H7 (cell line): ENCODE data around the gene LEMD3. TPM values are rescaled to one million over a fixed set of nuclear protein-coding genes. Genes with fewer than 3 reads are reported as not detected.

Source experiments
- DNase-seq: peaks from one replicate; pipeline ENCODE4 v3.0.0; 2012
- H3K27me3 ChIP-seq: 2 replicates; pipeline ENCODE4 v1.6.0; 2011; ENCODE audit warnings: mild to moderate bottlenecking, low read length; ENCODE audit not compliant: control insufficient read depth, insufficient read depth
- H3K36me3 ChIP-seq: replicated peaks from 2 replicates; pipeline ENCODE4 v1.5.1; 2011; ENCODE audit warnings: low read length; ENCODE audit not compliant: control insufficient read depth, insufficient read depth
- H3K4me3 ChIP-seq: 2 replicates; pipeline ENCODE4 v1.5.1; 2011; ENCODE audit warnings: low read depth, mild to moderate bottlenecking, control low read depth, low read length, moderate library complexity; ENCODE audit not compliant: insufficient read depth
- total RNA-seq: library from RNA; depleted of rRNA; stranded (reverse); fragments of >200 nt; shearing (Covaris generic); gene quantifications from 2 replicates; pipeline ENCODE4 v1.2.3, GENCODE V29; 2014

LEMD3 gene
- total RNA-seq, 1 experiment from 2014 or later, result 20.5 TPM

DNA sequence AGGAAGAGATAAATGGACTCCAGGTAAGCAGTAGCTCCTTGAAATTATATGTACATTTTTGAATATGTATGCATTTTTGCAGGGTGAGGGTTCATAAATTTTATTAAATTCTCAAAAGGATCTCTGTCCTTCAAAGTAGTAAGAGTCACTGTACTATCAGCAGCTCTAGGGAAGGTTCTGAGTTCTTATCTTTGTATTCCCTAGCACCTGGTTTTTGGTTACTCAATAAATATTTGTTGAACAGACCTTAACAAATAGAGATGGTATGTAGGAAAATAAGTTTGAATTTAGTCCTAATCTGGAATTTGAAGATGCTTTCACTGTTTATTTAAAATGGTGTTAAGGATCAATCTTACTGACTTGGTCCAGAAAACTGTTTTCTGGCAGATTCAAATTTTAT is 18.3 kb downstream of the LEMD3 start:
- no peaks in the 10 kb centered on the region for H3K36me3 ChIP-seq
- no peak for DNase-seq
- no peak overlapping the region for H3K4me3 ChIP-seq
- no peaks in the 10 kb centered on the region for H3K27me3 ChIP-seq

DNA sequence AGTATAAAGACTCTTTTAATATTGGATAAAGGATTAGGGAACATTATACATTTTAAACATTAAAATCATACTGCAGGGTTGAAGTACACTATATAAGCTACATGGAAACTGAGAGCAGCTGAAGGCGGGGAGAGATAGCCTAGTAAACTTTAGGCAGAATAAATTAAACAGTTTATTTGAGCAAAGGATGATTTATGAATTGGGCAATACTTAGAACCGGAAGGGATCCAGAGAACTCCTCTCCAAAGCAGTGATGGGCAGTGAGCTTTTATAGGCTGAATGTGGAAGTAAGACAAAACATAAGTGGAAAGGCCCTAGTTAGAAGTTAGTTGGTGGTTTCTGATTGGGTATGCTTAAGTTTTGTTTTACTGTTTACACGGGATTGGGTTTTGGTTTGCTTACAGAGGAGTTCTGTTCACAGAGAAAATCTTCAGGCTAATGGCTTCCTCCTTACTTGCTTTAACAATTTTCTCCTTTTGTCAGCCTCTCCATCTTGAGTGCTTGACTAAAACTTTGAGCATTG is 18.9 kb downstream of the LEMD3 start:
- H3K4me3 ChIP-seq, result no peak overlapping the region
- DNase-seq, result no peak
- no peaks in the 10 kb centered on the region for H3K36me3 ChIP-seq
- no peaks in the 10 kb centered on the region for H3K27me3 ChIP-seq

DNA sequence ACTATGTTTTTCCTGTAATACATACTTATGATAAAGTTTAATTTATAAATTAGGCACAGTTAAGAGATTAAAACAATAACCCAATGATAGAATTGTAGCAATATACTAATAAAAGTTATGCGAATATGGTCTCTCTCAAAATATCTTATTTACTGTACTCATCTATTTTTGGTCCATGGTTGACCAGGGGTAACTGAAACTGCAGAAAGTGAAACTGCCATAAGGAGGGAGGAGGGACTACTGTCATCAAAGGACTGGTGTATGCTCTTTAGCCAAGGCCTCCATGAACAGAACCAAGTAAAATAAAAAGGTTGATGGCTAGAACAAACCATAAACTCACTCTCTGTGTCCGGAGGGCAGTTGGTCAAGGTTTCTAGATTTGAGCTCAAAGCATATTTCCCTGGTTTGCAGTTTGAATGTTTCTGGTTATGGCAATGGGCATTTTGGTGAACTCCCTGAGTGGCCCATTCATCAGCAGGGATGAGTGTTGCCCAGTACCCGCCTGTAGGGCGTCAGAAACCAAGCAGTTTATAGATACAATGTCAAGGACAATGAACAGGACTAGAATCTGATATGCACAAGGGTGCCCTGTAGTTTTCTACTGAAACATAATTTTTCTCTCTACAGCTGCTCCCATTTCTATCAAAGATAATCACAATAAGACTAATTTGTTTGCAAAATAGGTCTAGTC is 19.8 kb downstream of the LEMD3 start:
- H3K27me3 ChIP-seq, result no peaks in the 10 kb centered on the region
- DNase-seq, result no peak
- no peaks in the 10 kb centered on the region for H3K36me3 ChIP-seq
- no peak overlapping the region for H3K4me3 ChIP-seq

DNA sequence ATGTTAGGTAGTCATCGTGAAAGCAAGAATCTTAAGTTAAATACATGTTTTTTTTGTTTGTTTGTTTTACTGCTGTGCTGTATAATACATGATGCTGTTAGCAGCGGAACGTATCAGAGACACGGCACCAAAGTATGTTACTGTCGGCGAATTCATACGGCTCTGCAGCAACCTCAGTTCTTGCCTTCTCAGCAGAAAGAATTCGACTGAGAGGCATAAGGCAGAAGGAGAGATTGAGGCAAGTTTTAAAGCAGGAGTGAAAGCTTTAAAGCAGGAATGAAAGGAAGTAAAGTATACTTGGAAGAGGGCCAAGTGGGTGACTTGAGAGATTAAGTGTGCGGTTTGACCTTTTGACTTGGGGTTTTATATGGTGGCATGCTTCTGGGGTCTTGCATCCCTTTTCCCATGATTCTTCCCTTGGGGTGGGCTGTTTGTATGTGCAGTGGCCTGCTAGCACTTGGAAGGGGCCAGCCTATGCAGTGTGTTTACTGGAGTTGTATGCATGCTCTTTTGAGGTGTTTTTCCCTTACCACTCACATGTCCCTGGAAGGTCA is 23.7 kb downstream of the LEMD3 start:
- H3K27me3 ChIP-seq, result no peaks in the 10 kb centered on the region
- DNase-seq, result no peak
- no peaks in the 10 kb centered on the region for H3K36me3 ChIP-seq
- no peak overlapping the region for H3K4me3 ChIP-seq

DNA sequence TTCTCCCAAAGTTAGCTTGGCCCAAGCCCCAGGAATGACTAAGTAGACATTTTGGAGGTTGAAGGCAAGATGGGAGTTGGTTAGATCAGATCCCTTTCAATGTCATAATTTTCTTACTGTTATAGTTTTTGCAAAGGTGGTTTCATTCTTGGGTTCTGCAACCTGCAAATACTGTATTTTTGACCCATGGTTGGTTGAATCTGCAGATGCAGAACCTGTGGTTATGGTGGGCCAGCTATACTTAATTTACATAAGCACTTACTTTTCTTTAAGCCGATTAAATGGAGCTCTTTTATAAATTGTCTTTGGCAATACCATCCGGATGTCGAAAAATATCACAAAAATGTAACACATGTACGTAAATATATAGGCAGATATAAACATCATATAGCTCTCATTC is 25.6 kb downstream of the LEMD3 start:
- no peak for DNase-seq
- no peaks in the 10 kb centered on the region for H3K36me3 ChIP-seq
- H3K4me3 ChIP-seq, result no peak overlapping the region
- no peaks in the 10 kb centered on the region for H3K27me3 ChIP-seq

DNA sequence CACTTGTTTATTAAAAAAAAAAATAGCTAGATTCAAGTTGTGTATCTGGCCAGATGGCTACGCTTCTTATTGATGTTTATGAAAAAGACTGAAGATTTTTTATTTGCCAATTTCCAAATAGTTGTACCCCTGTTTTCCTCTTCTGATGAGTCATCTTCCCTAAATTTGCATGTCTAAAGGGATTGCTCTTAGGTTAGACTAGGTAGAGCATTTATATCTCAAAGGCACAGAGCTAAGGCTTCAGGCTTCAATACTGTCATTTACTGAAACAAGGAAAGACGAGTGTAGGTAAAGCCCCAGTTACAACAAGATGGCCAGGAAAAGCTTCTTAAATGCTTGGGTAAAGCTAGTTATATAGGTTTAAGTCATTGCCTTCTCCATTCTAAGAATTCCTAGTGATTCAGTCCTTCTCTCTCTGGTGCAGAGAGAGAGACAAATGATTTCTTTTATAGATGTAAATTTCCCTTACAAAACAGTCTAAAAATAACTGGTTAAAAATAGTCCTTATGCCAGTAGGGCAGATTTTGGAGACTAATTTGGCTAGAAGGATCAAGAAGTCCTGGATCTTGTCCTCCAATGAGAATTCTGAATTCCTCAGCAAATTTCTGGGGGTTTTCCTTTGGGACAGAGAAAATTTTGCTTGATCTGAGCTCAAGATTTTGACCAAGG is 26.1 kb downstream of the LEMD3 start:
- Histone ChIP-seq H3K27me3 (no peaks in the 10 kb centered on the region), H3K36me3 (no peaks in the 10 kb centered on the region), H3K4me3 (no peak overlapping the region)
- no peak for DNase-seq

DNA sequence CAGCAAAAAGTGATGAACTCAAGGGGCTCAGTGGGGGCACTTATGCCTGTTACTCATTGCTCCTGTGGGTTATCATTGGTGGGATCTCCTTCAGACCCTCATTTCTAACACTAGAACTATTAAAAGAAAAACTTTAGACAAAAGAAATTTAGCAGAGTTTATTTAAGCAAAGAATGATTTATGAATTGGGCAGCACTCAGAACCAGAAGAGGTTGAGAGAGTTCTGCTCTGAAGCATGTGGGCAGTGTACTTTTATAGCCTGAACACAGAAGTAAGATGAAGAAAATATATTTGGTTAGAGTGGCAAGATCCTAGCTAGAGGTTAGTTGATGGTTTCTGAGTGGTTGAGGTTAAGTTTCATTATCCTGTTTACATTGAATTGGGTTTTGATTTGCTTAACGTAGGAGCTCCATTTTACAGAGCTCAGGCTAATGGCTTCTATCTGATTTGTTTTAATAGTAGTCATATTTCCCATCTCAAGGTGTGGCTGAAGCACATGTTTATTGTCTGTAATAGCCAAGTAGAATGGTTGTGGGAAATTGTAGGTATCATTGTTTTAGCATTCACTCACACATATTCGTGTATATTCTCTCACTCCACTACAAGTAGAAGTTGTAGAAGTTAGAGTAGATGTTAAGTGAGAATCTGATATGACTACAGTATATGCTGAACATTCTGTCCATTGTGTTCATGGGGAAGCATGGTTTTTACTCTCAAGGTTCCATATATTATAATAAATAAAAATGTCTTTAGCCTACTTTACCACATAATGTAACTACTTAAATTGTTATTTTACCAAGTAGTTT is 27.6 kb downstream of the LEMD3 start:
- DNase-seq, result no peak

DNA sequence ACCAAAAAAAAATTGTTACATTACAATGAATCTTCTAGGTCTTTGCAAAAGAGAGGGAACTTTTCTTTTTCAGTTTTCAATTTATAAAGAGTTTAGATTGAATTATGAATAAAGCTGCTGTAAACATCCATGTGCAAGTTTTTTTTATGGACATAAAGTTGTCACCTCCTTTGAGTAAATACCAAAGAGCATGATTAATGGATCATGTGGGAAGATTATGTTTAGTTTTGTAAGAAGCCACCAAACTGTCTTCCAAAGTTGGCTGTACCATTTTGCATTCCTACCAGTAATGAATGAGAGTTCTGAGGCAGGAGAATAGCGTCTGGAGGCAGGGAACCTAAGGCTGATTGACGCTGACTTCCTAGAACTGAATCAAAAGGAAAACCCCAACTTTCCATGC is 30.2 kb downstream of the LEMD3 start:
- H3K36me3 ChIP-seq, result no peaks in the 10 kb centered on the region
- H3K27me3 ChIP-seq, result no peaks in the 10 kb centered on the region
- no peak for DNase-seq
- no peak overlapping the region for H3K4me3 ChIP-seq

More for the DNA sequence above, 27.6 kb downstream of the LEMD3 start:
- no peaks in the 10 kb centered on the region for H3K36me3 ChIP-seq
- H3K4me3 ChIP-seq, result no peak overlapping the region
- H3K27me3 ChIP-seq, result no peaks in the 10 kb centered on the region

DNA sequence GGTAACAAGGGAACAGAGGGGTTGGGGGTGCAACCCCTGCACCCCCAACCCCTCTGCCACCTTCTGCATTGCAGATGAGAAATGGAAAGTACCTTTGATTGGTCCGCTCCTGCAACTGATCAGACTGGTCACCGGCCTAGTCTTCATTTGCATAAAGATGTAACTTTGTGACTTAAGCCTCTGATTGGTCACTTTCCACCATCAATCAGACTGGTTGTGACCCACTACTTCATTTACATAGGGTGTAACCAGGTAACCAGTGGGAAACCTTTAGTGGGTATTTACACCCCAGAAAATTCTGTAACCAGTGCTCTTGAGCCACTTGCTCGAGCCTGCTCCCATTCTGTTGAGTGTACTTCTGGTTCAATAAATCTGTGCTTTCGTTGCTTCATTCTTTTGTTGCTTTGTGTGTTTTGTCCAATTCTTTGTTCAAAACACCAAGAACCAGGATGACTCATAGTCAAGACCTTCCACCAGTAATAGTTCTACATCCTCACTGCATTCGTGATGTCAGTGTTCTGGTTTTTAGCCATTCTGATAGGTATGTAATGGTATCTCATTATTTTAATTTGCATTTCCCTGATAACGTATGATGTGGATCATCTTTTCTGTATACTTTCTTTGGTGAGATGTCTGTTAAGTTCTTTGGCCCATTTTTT is 30.8 kb downstream of the LEMD3 start:
- Histone ChIP-seq H3K4me3 (no peak overlapping the region), H3K36me3 (no peaks in the 10 kb centered on the region), H3K27me3 (no peaks in the 10 kb centered on the region)
- no peak for DNase-seq

DNA sequence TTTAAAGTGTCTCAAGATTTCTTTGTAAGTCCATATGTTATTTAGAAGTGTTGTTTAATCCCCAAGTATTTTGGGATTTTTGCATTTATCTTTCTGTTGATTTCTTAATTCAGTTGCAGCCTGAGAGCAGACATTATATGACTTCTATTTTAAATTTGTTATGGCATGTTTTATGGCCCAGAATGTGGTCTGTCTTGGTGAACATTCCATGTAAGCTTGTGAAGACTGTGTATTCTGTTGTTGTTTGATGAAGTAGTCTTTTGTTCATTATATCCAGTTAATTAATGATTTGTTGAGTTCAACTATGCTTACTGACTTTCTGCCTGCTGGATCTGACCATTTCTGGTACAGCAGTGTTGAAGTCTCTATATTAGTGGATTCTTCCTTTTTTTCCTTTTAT is 34.0 kb downstream of the LEMD3 start:
- H3K4me3 ChIP-seq, result no peak overlapping the region
- no peaks in the 10 kb centered on the region for H3K27me3 ChIP-seq
- DNase-seq, result no peak
- H3K36me3 ChIP-seq, result no peaks in the 10 kb centered on the region

DNA sequence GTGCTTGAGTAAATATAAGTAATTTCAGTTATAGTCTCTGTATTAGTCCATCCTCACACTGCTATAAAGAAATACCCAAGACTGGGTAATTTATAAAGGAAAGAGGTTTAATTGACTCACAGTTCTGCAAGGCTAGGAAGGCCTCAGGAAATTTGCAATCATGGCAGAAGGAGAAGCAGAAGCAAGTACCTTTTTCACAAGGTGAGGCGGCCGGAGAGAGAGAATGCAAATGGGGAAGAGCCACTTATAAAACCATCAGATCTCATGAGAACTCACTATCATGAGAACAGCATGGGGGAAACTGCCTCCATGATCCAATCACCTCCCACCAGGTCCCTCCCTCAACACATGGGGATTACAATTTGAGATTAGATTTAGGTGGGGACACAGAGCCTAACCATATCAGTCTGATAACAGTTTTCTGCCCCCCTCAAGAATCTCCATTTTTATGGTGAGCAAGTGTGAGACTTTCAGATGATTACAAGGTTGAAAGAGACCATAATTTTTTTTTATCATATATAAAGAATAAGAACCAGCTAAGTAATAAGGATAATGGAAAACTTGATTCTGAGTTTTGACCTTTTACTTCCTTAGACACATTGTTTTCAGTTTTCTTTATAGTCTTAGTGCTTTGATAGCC is 35.6 kb downstream of the LEMD3 start:
- Histone ChIP-seq H3K4me3 (no peak overlapping the region), H3K36me3 (no peaks in the 10 kb centered on the region), H3K27me3 (no peaks in the 10 kb centered on the region)
- no peak for DNase-seq

DNA sequence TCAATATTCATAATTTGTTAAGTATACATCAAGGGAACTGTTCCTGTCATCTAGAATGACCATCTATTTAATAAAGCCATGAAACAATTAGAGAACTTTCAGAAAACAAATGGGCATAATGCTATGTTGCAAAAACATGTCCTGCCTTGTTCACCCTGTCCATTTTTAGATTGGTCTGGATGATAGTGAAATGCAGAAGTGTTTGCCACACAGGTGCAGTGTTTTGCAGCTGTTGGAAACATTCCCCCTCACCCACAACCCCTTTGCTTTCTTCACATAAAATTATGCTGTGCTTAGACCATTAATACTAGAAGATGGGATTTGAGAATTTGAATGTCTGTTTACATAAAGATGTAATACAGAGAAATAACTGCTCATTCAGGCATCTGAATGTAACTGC is 36.5 kb downstream of the LEMD3 start:
- Histone ChIP-seq H3K36me3 (no peaks in the 10 kb centered on the region), H3K27me3 (no peaks in the 10 kb centered on the region), H3K4me3 (no peak overlapping the region)
- no peak for DNase-seq

DNA sequence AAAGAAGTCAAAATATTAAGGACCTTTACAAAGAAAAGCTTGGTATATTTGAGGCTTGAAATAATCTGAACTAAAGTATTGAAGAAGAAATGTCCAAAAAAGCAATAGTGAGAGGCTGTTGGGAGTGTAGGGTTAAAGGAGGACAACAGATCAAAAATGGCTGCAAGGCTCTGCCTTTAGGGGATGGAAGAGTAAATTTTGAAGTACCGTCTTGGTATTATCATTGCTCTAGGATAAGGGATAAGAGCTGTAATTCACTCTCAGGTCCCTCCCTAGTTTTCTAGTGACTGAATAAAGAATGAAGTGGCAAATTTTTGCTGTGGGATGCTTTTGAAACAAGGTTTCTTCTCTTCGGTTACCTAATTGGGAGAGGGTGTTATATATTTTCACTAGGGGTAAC is 38.7 kb downstream of the LEMD3 start:
- H3K4me3 ChIP-seq, result no peak overlapping the region
- H3K36me3 ChIP-seq, result no peaks in the 10 kb centered on the region
- no peak for DNase-seq
- no peaks in the 10 kb centered on the region for H3K27me3 ChIP-seq
